ENCODE results near the gene ERCC5.
A peak's percentile ranks its signal among the peaks of the same experiment; 100 is the strongest.

ERCC5 gene

GRCh38 chr13:102838273-102838672, 7.6 kb upstream of the ERCC5 start:
- Mint-ChIP-seq H3K27ac (no peak overlapping the region), H3K4me3 (no peak overlapping the region), H3K9me3 (no peaks in the 10 kb centered on the region), H3K4me1 (no peaks in the 10 kb centered on the region), H3K36me3 (ENCODE audit: low read depth) (peaks cover 41% of the 10 kb centered on the region), H3K27me3 (ENCODE audit: low read depth, poor library complexity) (no peaks in the 10 kb centered on the region)
- no peak for TF ChIP-seq CTCF (IDR thresholded peaks at IDR 0.05)
- no peak for DNase-seq

- Mint-ChIP-seq H3K4me3 (no peak overlapping the region), H3K9me3 (no peaks in the 10 kb centered on the region), H3K36me3 (ENCODE audit: low read depth) (peaks cover 41% of the 10 kb centered on the region), H3K4me1 (no peaks in the 10 kb centered on the region), H3K27me3 (ENCODE audit: low read depth, poor library complexity) (no peaks in the 10 kb centered on the region), H3K27ac (no peak overlapping the region)
- DNase-seq: no peak
- TF ChIP-seq CTCF (IDR thresholded peaks at IDR 0.05): no peak
These were observed 6.8 kb upstream of the ERCC5 start for GRCh38 chr13:102838982-102839381.

GRCh38 chr13:102839462-102839861, 6.4 kb upstream of the ERCC5 start:
- no peaks in the 10 kb centered on the region for H3K27me3 Mint-ChIP-seq (ENCODE audit: low read depth, poor library complexity)
- no peak overlapping the region for H3K27ac Mint-ChIP-seq
- peaks cover 1% of the 10 kb centered on the region for H3K4me1 Mint-ChIP-seq
- DNase-seq: no peak
- no peaks in the 10 kb centered on the region for H3K9me3 Mint-ChIP-seq
- TF ChIP-seq CTCF (IDR thresholded peaks at IDR 0.05): no peak
- H3K4me3 Mint-ChIP-seq: no peak overlapping the region
- H3K36me3 Mint-ChIP-seq (ENCODE audit: low read depth): peaks cover 39% of the 10 kb centered on the region

GRCh38 chr13:102845289-102845629, 573 bp upstream of the ERCC5 start:
- no peaks in the 10 kb centered on the region for H3K9me3 Mint-ChIP-seq
- no peak for DNase-seq
- H3K27me3 Mint-ChIP-seq (ENCODE audit: low read depth, poor library complexity): no peaks in the 10 kb centered on the region
- H3K36me3 Mint-ChIP-seq (ENCODE audit: low read depth): no peaks in the 10 kb centered on the region
- peaks cover 20% of the 10 kb centered on the region for H3K4me1 Mint-ChIP-seq
- no peak for TF ChIP-seq CTCF (IDR thresholded peaks at IDR 0.05)
- peak overlapping the region; percentile 99 for H3K27ac Mint-ChIP-seq
- H3K4me3 Mint-ChIP-seq: peak overlapping the region; percentile 96

GRCh38 chr13:102846261-102847015, 606 bp downstream of the ERCC5 start:
- H3K4me1 Mint-ChIP-seq: peaks cover 20% of the 10 kb centered on the region
- H3K36me3 Mint-ChIP-seq (ENCODE audit: low read depth): no peaks in the 10 kb centered on the region
- H3K9me3 Mint-ChIP-seq: no peaks in the 10 kb centered on the region
- peak; percentile 24 for DNase-seq
- H3K4me3 Mint-ChIP-seq: peak overlapping the region; percentile 96
- peak overlapping the region; percentile 99 for H3K27ac Mint-ChIP-seq
- H3K27me3 Mint-ChIP-seq (ENCODE audit: low read depth, poor library complexity): no peaks in the 10 kb centered on the region
- no peak for TF ChIP-seq CTCF (IDR thresholded peaks at IDR 0.05)
